ENCODE data around the gene TTC38. TPM values are rescaled to one million over a fixed set of nuclear protein-coding genes. Genes with fewer than 3 reads are reported as not detected.

Gene TTC38
- total RNA-seq, 1 experiment from 2014 or later, result 31.5 TPM

GRCh38 chr22:46272762-46273431 lies 5.1 kb downstream of the TTC38 start:
- Histone ChIP-seq H2BK12ac (ENCODE audit: insufficient read length, low read depth, low read length) (no peak overlapping the region), H3T11ph (ENCODE audit: low read length) (no peak overlapping the region), H3K4me2 (ENCODE audit: insufficient read depth, insufficient read length, low read length) (no peak overlapping the region), H2BK15ac (ENCODE audit: low read depth, low read length) (no peak overlapping the region), H4K5ac (ENCODE audit: insufficient read length, low read depth, low read length) (no peak overlapping the region), H3K9ac (ENCODE audit: extremely low read depth, insufficient read length, low read length) (no peak overlapping the region), H3K56ac (ENCODE audit: insufficient read length, low read depth, low read length) (no peak overlapping the region), H3K14ac (ENCODE audit: insufficient read depth, low read length) (no peak overlapping the region), H3K27ac (ENCODE audit: insufficient read length, low read depth, low read length) (no peak overlapping the region), H2BK120ac (ENCODE audit: low read depth, low read length, poor library complexity, severe bottlenecking) (no peak overlapping the region), H3K27me3 (ENCODE audit: insufficient read depth, low read length) (no peaks in the 10 kb centered on the region), H3K23ac (ENCODE audit: insufficient read length, low read depth, low read length) (no peak overlapping the region), H3K79me1 (ENCODE audit: insufficient read depth, low read depth, low read length, poor library complexity, severe bottlenecking) (no peaks in the 10 kb centered on the region), H3K18ac (ENCODE audit: insufficient read length, low read depth, low read length) (no peak overlapping the region), H4K8ac (replicated peaks; ENCODE audit: insufficient read length, low read depth, low read length) (no peak overlapping the region), H3K4me1 (ENCODE audit: insufficient read depth, low read length) (no peaks in the 10 kb centered on the region), H4K20me1 (ENCODE audit: control insufficient read depth, insufficient read depth, insufficient read length) (peaks cover 4% of the 10 kb centered on the region), H4K91ac (ENCODE audit: insufficient read length, low read depth, low read length) (no peak overlapping the region), H2BK20ac (ENCODE audit: low read depth, low read length, poor library complexity, severe bottlenecking) (no peak overlapping the region), H2AK5ac (ENCODE audit: insufficient read length, low read length) (no peak overlapping the region), H3K79me2 (ENCODE audit: insufficient read depth, low read length) (no peaks in the 10 kb centered on the region), H3K9me3 (ENCODE audit: control insufficient read depth, low read depth, low read length) (no peaks in the 10 kb centered on the region), H3K23me2 (ENCODE audit: insufficient read length, low read depth, low read length, poor library complexity, severe bottlenecking) (no peaks in the 10 kb centered on the region), H2AFZ (ENCODE audit: low read length) (no peak overlapping the region), H3K4ac (ENCODE audit: low read depth, low read length) (no peak overlapping the region), H2BK5ac (ENCODE audit: insufficient read length, low read length) (no peak overlapping the region)
- Mint-ChIP-seq H3K4me1 (peaks cover 3 to 4% of the 10 kb centered on the region in 2 experiments), H3K27me3 (ENCODE audit: low read depth) (no peaks in the 10 kb centered on the region), H3K27ac (no peak overlapping the region), H3K9me3 (peaks cover 0 to 5% of the 10 kb centered on the region in 2 experiments; a peak in 1 of 5 replicates), H3K36me3 (ENCODE audit: insufficient read depth in 1 of 3, low read depth in 3 of 3) (peaks cover 18 to 42% (median 42%) of the 10 kb centered on the region in 3 experiments; a peak in 6 of 7 replicates), H3K4me3 (no peak overlapping the region)
- DNase-seq, result no peak
- WGBS (ENCODE audit: extremely low coverage, insufficient read length, low lambda C conversion rate), result no CpG with 5 or more reads among the region's 12 CpGs
- TF ChIP-seq CTCF (conservative IDR thresholded peaks at IDR 0.05), result no peak

Measured in H9 (cell line).